ENCODE results near the gene BRI3. TPM values are rescaled to one million over a fixed set of nuclear protein-coding genes. Genes with fewer than 3 reads are reported as not detected.
A peak's percentile ranks its signal among the peaks of the same experiment; 100 is the strongest.

The BRI3 gene
- total RNA-seq, 1 donor from 2014 or later, result 359 TPM

DNA sequence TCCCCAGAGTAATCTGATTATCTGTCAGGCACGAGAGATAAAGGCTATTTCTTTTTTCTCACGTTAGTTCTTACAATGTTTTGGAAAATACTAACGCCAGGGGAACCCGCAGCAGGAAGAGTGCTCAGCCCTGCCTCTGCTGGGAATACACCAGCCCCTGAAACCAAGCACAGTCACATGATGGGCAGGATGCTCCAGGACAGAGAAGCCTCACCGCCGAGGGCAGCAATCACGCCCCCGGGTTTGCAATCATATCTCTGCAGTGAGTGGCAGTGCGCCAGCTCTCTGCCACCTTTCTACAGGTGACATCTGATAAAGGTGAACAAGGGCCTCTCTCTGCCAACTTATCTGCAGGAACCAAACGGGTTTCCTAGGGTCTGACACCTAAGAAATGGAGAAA is 39.8 kb downstream of the BRI3 start:
- Mint-ChIP-seq H3K4me3 (ENCODE audit: unreplicated experiment) (no peak overlapping the region), H3K9me3 (ENCODE audit: low read depth) (no peaks in the 10 kb centered on the region), H3K4me1 (ENCODE audit: low read depth) (peaks cover 10% of the 10 kb centered on the region), H3K27ac (ENCODE audit: unreplicated experiment) (no peak overlapping the region), H3K36me3 (ENCODE audit: low read depth) (peaks cover 13% of the 10 kb centered on the region), H3K27me3 (ENCODE audit: low read depth) (no peaks in the 10 kb centered on the region)
- TF ChIP-seq, protein P1, sequence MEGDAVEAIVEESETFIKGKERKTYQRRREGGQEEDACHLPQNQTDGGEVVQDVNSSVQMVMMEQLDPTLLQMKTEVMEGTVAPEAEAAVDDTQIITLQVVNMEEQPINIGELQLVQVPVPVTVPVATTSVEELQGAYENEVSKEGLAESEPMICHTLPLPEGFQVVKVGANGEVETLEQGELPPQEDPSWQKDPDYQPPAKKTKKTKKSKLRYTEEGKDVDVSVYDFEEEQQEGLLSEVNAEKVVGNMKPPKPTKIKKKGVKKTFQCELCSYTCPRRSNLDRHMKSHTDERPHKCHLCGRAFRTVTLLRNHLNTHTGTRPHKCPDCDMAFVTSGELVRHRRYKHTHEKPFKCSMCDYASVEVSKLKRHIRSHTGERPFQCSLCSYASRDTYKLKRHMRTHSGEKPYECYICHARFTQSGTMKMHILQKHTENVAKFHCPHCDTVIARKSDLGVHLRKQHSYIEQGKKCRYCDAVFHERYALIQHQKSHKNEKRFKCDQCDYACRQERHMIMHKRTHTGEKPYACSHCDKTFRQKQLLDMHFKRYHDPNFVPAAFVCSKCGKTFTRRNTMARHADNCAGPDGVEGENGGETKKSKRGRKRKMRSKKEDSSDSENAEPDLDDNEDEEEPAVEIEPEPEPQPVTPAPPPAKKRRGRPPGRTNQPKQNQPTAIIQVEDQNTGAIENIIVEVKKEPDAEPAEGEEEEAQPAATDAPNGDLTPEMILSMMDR (IDR thresholded peaks at IDR 0.05), result no peak
- no peak for DNase-seq (ENCODE audit: low spot score)

- TF ChIP-seq, protein P1 (IDR thresholded peaks at IDR 0.05), result no peak
- peaks cover 5% of the 10 kb centered on the region for H3K36me3 Mint-ChIP-seq (ENCODE audit: low read depth)
- H3K9me3 Mint-ChIP-seq (ENCODE audit: low read depth), result no peaks in the 10 kb centered on the region
- no peak overlapping the region for H3K4me3 Mint-ChIP-seq (ENCODE audit: unreplicated experiment)
- H3K27ac Mint-ChIP-seq (ENCODE audit: unreplicated experiment), result no peak overlapping the region
- peaks cover 15% of the 10 kb centered on the region for H3K4me1 Mint-ChIP-seq (ENCODE audit: low read depth)
- no peaks in the 10 kb centered on the region for H3K27me3 Mint-ChIP-seq (ENCODE audit: low read depth)
- DNase-seq (ENCODE audit: low spot score), result no peak
Observed at GRCh38 chr7:98322331-98323270, 41.1 kb downstream of the BRI3 start.

DNA sequence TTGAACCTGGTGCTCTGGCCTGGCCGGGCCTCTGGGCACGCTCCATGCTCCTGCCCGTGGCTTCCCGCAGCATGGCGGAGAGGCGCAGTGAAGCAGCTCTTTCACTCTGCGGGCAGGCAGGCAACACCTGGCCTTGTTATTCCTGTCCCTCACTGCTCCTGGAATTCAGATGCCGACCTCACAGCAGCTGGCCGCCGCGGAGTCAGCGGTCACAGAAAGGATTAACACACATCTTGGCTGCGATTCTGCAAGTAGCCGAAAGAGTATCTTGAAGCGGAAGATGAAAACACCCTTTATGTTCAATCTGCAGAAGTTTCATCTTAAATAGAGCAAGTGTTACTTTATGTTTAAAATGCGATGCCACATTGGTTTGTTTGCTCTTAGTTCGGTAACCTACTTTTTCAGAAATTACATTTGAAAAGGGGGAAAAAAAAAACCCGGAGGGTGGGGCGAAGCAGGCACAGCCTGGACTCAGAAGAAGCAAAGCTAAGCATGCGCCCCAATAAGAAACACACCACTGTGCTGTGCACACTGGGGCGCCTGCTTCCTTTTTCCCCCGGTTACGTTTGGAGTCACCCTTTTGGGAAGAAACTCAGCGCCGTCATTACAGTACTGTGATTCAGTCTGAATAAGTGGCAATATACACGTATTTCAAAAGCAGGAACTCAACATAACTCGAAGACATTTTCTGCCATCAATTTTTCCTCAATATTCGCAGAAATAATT is 42.3 kb downstream of the BRI3 start:
- no peaks in the 10 kb centered on the region for H3K9me3 Mint-ChIP-seq (ENCODE audit: low read depth)
- no peak overlapping the region for H3K27ac Mint-ChIP-seq (ENCODE audit: unreplicated experiment)
- H3K27me3 Mint-ChIP-seq (ENCODE audit: low read depth), result no peaks in the 10 kb centered on the region
- H3K36me3 Mint-ChIP-seq (ENCODE audit: low read depth), result no peaks in the 10 kb centered on the region
- no peak for DNase-seq (ENCODE audit: low spot score)
- H3K4me1 Mint-ChIP-seq (ENCODE audit: low read depth), result peaks cover 17% of the 10 kb centered on the region
- H3K4me3 Mint-ChIP-seq (ENCODE audit: unreplicated experiment), result no peak overlapping the region
- TF ChIP-seq, protein P1 (IDR thresholded peaks at IDR 0.05), result no peak

DNA sequence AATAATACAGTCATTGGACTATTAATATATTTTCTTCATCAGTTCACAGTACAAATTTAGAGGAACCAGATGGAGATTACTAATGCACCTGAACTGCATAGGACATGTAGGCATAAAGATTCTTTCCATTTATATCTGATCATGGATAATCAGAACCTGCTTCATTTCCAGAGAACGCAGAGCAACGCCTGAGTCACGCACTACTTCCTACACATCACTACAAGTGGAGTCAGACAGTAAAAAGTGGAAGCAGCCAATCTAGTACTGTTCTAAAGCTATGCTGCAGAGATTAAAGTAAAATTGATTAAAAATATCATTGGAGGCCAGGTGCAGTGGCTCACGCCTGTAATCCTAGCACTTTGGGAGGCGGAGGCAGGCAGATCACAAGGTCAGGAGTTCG is 43.3 kb downstream of the BRI3 start:
- Mint-ChIP-seq H3K36me3 (ENCODE audit: low read depth) (no peaks in the 10 kb centered on the region), H3K4me3 (ENCODE audit: unreplicated experiment) (no peak overlapping the region), H3K4me1 (ENCODE audit: low read depth) (peaks cover 27% of the 10 kb centered on the region), H3K27me3 (ENCODE audit: low read depth) (no peaks in the 10 kb centered on the region), H3K9me3 (ENCODE audit: low read depth) (no peaks in the 10 kb centered on the region), H3K27ac (ENCODE audit: unreplicated experiment) (no peak overlapping the region)
- DNase-seq (ENCODE audit: low spot score), result no peak
- TF ChIP-seq, protein P1 (IDR thresholded peaks at IDR 0.05), result no peak

GRCh38 chr7:98329100-98329790 is 47.8 kb downstream of the BRI3 start:
- TF ChIP-seq, protein P1 (IDR thresholded peaks at IDR 0.05), result no peak
- no peak overlapping the region for H3K4me3 Mint-ChIP-seq (ENCODE audit: unreplicated experiment)
- H3K4me1 Mint-ChIP-seq (ENCODE audit: low read depth), result peaks cover 32% of the 10 kb centered on the region
- peaks cover 14% of the 10 kb centered on the region for H3K9me3 Mint-ChIP-seq (ENCODE audit: low read depth)
- H3K36me3 Mint-ChIP-seq (ENCODE audit: low read depth), result peaks cover 6% of the 10 kb centered on the region
- H3K27ac Mint-ChIP-seq (ENCODE audit: unreplicated experiment), result peak overlapping the region; percentile 89
- H3K27me3 Mint-ChIP-seq (ENCODE audit: low read depth), result no peaks in the 10 kb centered on the region
- DNase-seq (ENCODE audit: low spot score), result peak; percentile 28
